Subcutaneous adipose tissue (tissue), 4 donors: ENCODE measurements around the gene DMRTC1B. TPM values are rescaled to one million over a fixed set of nuclear protein-coding genes. Genes with fewer than 3 reads are reported as not detected.
"Not testable (repeated sequence)": the region's sequence is repeated elsewhere in the genome, so short reads cannot be mapped to it uniquely, and the experiment has no call there.

Experiments used
- CTCF ChIP-seq: fragments of 450-650 bp; IDR thresholded peaks from one replicate; pipeline ENCODE4 v1.5.1; 2016; ENCODE audit warnings: low read depth, mild to moderate bottlenecking, control low read depth, antibody characterized with exemption, moderate library complexity
- small RNA-seq: library from RNA; depleted of rRNA; stranded (forward); fragments of <200 nt; gene quantifications from one replicate; pipeline ENCODE3, GENCODE V24; 2016
- total RNA-seq, 4 donors: library from RNA; depleted of rRNA; stranded (reverse); fragments of >200 nt; gene quantifications; one replicate each; pipeline ENCODE4 v1.1.0, GENCODE V29; 2016

DMRTC1B gene, protein sequence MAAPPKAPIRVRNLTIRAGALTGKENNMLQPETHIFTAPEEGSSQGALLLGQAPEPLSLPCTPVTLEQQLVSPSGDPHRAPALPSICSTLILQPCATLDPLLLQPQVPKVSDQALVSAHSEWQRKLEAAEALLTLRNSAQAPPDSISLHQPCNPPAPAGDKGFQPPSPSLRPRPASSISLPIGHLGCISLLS
- not detected for total RNA-seq

DNA sequence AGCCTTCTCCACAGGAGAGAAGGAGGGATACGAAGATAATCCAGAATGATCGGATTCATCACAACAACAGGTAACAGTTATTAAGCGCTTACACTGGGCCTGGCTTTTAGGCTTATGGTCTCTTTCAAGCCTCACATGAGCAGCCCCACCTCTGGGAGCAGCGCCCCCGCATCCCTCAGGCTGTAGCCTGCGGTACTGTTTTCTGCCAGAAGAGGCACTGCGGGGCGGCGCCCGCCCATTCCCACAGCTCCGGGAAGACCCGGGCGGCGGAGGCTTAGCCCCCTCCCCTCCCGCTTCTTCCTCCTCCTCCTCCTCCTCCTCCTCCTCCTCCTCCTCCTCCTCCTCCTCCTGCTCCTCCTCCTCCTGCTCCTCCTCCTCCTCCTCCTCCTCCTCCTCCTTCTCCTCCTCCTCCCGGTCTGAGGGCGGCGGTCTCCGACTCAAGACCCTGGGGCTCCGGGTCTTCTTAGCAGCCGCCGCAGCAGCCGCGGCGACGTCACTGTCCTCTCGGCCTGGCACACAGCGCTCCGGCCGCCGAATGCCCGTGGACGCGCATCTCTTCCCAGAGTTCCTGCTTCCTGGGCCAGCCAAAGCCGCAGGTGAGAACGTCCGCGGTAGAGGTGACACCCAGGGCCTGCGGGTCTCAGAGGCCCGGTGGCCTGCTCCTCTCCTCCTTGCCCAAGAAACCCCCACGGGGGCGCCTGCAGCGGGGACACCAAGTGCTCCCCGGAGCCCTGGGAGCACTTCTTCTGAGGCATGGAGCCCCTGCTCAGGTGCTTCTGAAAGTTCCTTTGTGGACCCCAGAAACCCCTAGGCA is at the start of gene DMRTC1B:
TSS of gene DMRTC1B (plus strand) at position 238 of the 814 bp plus-strand sequence. CDS start 68,246 bp downstream, outside the sequence.
- not testable (repeated sequence) for TF ChIP-seq CTCF

DNA sequence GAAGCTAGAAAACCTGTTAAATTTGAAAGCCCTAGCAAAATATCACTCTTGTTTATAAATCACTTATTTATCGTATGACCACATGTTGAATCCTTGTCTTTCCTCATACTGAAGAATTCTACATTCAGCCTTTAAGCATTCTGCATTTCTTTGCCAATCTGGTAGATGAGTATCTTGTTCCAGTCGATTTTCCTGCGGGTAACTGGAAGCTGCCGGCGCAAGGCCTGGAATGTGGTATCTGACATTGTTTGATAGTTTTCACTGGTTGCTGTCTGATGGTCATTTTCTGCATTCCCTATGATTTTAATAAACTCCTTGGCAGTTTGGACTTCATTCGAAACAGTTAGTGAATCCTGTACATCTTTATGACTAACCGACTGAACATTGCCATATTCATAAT is 48.8 kb upstream of the DMRTC1B start:
- no peak for TF ChIP-seq CTCF

DNA sequence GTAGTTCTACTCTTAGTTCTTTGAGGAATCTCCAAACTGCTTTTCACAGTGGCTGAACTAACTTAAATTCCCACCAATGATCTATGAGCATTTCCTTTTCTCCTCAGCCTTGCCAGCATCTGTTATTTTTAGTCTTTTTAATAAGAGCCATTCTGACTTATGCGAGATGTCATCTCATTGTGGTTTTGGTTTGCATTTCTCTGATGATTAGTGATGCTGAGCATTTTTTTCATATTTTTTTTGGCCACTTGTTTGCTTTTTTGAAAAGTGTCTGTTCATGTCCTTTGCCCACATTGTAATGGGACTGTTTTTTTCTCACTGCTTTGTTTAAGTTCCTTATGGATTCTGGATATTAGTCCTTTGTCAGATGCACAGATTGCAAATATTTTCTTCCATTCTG is 41.1 kb upstream of the DMRTC1B start:
- TF ChIP-seq CTCF, result no peak

DNA sequence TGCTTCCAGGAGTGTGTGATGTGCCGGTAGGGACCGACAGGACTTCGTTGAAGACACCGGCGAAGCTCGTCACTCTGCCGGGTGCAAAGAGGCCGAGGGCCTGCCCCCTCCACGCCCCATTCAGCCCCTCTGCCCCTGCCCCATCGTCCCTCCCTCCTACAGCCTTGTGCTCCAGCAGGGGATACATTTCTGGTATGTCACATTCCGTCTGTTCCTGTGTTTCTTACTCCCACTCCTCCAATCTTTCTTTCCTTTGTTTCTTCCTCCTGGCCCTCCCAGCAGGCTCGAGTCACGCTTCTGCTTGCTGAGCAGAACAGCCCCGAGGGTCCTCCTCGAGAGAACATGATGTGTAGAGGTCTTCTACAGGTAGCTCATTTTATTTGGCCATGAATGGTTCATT is 5.9 kb downstream of the DMRTC1B start, which contains the start of gene FAM236B:
TSS of gene FAM236B (minus strand) at position 101 of the 400 bp plus-strand sequence. CDS start at position 1, 100 bp downstream.
- TF ChIP-seq CTCF, result not testable (repeated sequence)

DNA sequence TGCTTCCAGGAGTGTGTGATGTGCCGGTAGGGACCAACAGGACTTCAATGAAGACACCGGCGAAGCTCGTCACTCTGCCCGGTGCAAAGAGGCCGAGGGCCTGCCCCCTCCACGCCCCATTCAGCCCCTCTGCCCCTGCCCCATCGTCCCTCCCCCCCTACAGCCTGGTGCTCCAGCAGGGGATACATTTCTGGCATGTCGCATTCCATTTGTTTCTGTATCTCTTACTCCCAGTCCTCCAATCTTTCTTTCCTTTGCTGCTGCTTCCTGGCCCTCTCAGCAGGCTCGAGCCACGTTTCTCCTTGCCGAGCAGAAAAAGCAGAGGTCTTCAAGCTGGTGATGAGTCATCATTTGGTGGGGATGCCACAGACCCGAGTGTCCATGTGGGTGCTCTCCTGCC is 31.4 kb downstream of the DMRTC1B start, which contains the start of gene FAM236D:
TSS of gene FAM236D (minus strand) at position 101 of the 400 bp plus-strand sequence. CDS start at position 1, 100 bp downstream.
- TF ChIP-seq CTCF, result not testable (repeated sequence)

Small RNAs within 50 kb of the gene (small RNA-seq; reads per million reads assigned to genes)
- not detected for gene RNU1-112P

Other genes starting within 250 kb of the DMRTC1B start
- 10 to 100 TPM; 26.2 to 34.0 (median 31.5) TPM for gene HDAC8, start 204.0 kb upstream of the DMRTC1B start, total RNA-seq
- gene PHKA1, start 62.6 kb upstream of the DMRTC1B start, total RNA-seq, result 1 to 10 TPM; 3.3 to 6.5 (median 4.4) TPM
- gene FAM236B, start 5.8 kb downstream of the DMRTC1B start, total RNA-seq, result not detected
- gene FAM236D, start 31.3 kb downstream of the DMRTC1B start, total RNA-seq, result not detected
- gene FAM236C, start 135.7 kb downstream of the DMRTC1B start, total RNA-seq, result not detected
- gene FAM236A, start 161.3 kb downstream of the DMRTC1B start, total RNA-seq, result not detected
- gene DMRTC1, start 166.9 kb downstream of the DMRTC1B start, total RNA-seq, result not detected
- gene PABPC1L2B, start 226.0 kb downstream of the DMRTC1B start, total RNA-seq, result not detected